ENCODE results near the gene FRMD6.

DNA sequence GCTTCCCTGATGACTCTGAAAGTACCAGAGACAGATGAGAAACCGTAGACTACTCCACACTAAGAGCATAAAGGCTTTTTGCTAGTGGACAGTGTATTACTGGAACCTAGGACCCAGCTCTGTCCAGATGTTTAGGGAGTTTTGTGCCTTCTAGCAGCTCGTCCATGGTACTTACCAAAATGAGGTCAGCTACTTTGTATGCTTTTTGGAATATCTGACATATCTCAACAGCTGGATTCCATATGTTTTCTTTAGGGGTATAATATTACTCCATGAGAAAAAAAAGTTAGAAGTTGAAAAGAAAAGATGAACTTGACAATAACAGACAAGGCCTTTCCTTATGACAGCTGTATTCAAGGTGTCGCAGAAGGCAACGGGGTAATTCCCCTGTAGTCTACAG lies 32.1 kb upstream of the FRMD6 start:
- TF ChIP-seq CTCF (IDR thresholded peaks at IDR 0.05) (no peak), EZH2phosphoT487 (IDR thresholded peaks at IDR 0.05) (no peak)

All from neural progenitor cell (in vitro differentiated cells).